Activated naive CD8-positive, alpha-beta T cell treated with anti-CD3 and anti-CD28 coated beads, Interleukin-2, amount 50 U/mL, for 24 hours (primary cell): ENCODE measurements around the gene DNM3.

ENCODE experiments used
- ATAC-seq: fragments of 150-1000 bp; cut with Tn5 transposase; one replicate; pipeline ENCODE4 v1.10.0; 2021
- DNase-seq: peaks from one replicate; pipeline ENCODE4 v3.0.0; 2021
- H3K27ac Mint-ChIP-seq: one replicate; pipeline ENCODE4 v1.8.0; 2021; ENCODE audit warnings: mild to moderate bottlenecking, mixed read lengths
- H3K27me3 Mint-ChIP-seq: one replicate; pipeline ENCODE4 v1.8.0; 2021; ENCODE audit warnings: mixed read lengths
- H3K36me3 Mint-ChIP-seq: one replicate; pipeline ENCODE4 v1.8.0; 2021; ENCODE audit warnings: low read depth, mixed read lengths
- H3K4me1 Mint-ChIP-seq: one replicate; pipeline ENCODE4 v1.8.0; 2021; ENCODE audit warnings: mixed read lengths
- H3K4me3 Mint-ChIP-seq: one replicate; pipeline ENCODE4 v1.8.0; 2021; ENCODE audit warnings: mild to moderate bottlenecking, moderate library complexity, mixed read lengths
- H3K9me3 Mint-ChIP-seq: one replicate; pipeline ENCODE4 v1.8.0; 2021; ENCODE audit warnings: mixed read lengths

Gene DNM3

DNA sequence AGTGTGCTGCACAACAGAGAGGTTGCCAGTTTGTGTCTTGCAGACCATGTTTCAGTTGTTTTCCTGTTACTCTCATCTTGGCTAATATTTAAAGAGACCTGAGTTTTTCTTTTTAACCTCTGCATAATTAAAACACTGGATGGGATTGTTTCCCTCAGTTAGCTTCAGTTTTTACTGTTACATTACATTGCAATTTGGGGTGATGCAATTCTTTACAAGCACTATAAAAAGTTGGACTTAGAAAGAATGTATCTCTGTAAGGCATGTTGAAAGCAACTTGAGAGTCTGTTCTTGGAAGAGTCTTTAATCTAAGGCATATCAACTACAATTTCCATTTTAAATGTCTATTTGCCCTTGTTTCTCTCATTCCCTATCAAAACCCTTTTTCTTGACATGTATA, 99.1 kb downstream of the DNM3 start:
- Mint-ChIP-seq H3K36me3 (no peaks in the 10 kb centered on the region), H3K27me3 (peaks cover 2% of the 10 kb centered on the region), H3K27ac (no peak overlapping the region), H3K4me1 (no peaks in the 10 kb centered on the region), H3K9me3 (no peaks in the 10 kb centered on the region), H3K4me3 (no peak overlapping the region)
- DNase-seq = no peak
- ATAC-seq = no peak

DNA sequence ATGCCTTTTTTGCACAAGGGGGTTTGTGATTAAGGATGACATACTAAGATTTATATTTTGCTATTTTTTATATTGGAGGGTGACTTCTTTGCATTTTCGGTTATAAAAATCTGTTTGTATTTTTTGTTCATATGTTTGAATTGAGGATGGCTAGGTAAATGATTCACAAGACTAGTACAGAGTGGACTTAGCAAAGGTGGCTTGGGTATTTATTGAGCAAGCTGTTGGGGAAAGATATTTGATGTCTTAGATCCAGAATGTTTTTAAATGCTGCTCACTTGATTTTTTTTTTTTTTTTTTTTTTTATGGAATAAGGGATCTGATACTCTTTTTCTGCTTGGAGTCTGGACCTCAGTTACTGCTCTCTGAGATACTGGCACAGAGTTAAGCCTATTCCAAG, 100.6 kb downstream of the DNM3 start:
- peaks cover 2% of the 10 kb centered on the region for H3K27me3 Mint-ChIP-seq
- ATAC-seq (no peak), DNase-seq (no peak)
- no peaks in the 10 kb centered on the region for H3K9me3 Mint-ChIP-seq
- no peak overlapping the region for H3K4me3 Mint-ChIP-seq
- no peaks in the 10 kb centered on the region for H3K4me1 Mint-ChIP-seq
- no peak overlapping the region for H3K27ac Mint-ChIP-seq
- H3K36me3 Mint-ChIP-seq = no peaks in the 10 kb centered on the region

DNA sequence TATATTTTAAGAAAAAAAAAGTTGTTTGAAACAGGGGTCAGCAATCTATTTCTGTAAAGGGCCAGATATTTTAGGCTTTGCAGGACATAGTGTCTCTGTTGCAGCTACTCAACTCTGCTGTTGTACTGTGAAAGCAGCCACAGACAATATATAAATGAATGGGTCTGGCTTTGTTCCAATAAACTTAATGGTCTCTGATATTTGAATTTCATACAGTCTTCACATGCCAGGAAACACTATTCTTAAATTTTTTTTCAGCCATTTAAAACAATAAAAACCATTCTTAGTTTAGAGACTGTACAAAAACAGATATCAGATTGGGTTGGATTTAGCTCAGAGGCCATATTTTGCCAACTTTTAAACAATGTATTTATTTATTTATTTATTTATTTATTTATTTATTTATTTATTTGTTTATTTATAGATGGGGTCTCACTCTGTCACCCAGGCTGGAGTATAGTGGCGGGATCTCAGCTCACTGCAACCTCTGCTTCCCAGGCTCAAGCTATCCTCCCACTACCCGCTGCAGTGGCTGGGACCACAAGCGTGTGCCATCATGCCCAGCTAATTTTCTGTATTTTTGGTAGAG, 102.8 kb downstream of the DNM3 start:
- no peak overlapping the region for H3K4me3 Mint-ChIP-seq
- no peaks in the 10 kb centered on the region for H3K4me1 Mint-ChIP-seq
- DNase-seq = no peak
- H3K36me3 Mint-ChIP-seq = no peaks in the 10 kb centered on the region
- no peaks in the 10 kb centered on the region for H3K9me3 Mint-ChIP-seq
- no peak for ATAC-seq
- H3K27ac Mint-ChIP-seq = no peak overlapping the region
- no peaks in the 10 kb centered on the region for H3K27me3 Mint-ChIP-seq

DNA sequence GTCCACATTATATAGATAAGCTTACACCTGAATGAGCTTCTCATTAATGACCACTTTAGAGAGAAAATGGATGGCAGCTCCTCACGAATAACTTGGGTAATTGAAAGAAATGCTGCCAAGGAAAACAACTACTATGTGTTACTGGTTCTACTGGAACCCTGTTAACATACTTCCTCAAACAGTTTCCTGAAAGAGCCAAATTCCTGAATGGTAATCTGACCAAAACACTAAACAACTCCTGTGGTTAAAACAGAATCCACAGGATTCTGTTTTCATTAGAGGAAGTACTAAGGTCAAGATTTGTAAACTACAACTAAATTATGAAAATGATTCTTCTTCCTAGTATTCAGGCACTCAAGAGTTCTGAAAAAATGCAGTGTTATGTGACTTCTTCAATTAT, 107.2 kb downstream of the DNM3 start:
- Mint-ChIP-seq H3K36me3 (no peaks in the 10 kb centered on the region), H3K4me3 (no peak overlapping the region), H3K27ac (no peak overlapping the region), H3K9me3 (no peaks in the 10 kb centered on the region), H3K27me3 (peaks cover 5% of the 10 kb centered on the region), H3K4me1 (no peaks in the 10 kb centered on the region)
- no peak for ATAC-seq
- no peak for DNase-seq

DNA sequence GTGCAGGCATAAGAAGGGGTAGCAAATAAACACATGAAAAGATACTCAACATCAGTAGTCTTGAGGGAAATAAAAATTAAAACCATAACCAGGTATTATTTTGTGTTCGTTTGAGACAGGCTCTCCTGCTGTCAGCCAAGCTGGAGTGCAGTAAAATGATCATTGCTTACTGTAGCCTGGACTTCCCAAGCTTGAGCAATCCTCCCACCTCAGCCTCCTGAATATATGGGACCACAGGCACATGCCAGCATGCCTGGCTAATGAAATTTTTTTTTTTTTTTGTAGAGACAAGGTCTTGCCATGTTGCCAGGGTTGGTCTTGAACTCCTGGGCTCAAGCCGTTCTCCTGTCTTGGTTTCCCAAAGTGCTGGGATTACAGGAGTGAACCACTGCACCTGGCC, 108.0 kb downstream of the DNM3 start:
- H3K4me1 Mint-ChIP-seq = no peaks in the 10 kb centered on the region
- H3K27me3 Mint-ChIP-seq = peaks cover 5% of the 10 kb centered on the region
- no peaks in the 10 kb centered on the region for H3K9me3 Mint-ChIP-seq
- ATAC-seq (no peak), DNase-seq (no peak)
- H3K27ac Mint-ChIP-seq = no peak overlapping the region
- no peaks in the 10 kb centered on the region for H3K36me3 Mint-ChIP-seq
- H3K4me3 Mint-ChIP-seq = no peak overlapping the region

DNA sequence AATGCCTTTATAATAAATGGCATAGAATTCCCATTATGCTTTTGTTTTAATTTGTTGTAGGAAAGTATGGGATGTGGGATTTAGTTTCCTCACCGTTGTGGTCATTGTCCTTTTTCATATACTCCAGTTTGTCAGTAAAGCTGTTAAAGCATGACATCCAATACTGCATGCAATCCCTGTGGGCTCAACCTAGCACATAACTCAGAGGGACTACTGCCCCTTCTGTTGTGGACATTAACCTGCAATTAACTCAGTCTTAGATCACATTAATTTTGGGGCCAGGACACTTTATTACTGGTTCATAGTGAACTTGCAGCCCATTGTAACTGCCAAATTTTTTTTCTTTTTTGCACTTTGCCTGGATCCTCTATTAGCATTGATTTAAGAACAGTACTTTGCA, 112.5 kb downstream of the DNM3 start:
- H3K27ac Mint-ChIP-seq = no peak overlapping the region
- H3K27me3 Mint-ChIP-seq = peaks cover 7% of the 10 kb centered on the region
- H3K4me3 Mint-ChIP-seq = no peak overlapping the region
- no peaks in the 10 kb centered on the region for H3K4me1 Mint-ChIP-seq
- ATAC-seq (no peak), DNase-seq (no peak)
- H3K36me3 Mint-ChIP-seq = no peaks in the 10 kb centered on the region
- no peaks in the 10 kb centered on the region for H3K9me3 Mint-ChIP-seq

DNA sequence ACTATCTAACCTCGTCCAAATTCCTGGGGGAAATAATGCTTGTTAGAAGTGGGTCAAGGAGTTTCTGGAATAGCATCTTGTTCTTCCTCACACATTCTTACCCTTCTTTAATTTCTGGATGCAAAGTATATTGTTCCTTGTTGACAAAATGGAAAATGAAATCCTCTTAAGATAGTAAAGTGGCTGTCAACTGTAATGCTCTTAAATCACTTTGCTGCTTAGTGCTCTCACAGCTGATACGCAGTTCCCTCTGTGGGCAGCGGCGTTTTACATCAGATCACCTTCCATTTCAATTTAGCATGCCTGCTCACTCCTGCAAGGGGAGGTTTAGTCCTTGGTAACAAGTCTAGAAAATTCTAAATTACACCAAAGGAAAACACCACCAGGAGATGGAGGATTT, 113.1 kb downstream of the DNM3 start:
- H3K27me3 Mint-ChIP-seq = peaks cover 7% of the 10 kb centered on the region
- ATAC-seq (no peak), DNase-seq (no peak)
- H3K36me3 Mint-ChIP-seq = no peaks in the 10 kb centered on the region
- H3K4me3 Mint-ChIP-seq = no peak overlapping the region
- no peaks in the 10 kb centered on the region for H3K4me1 Mint-ChIP-seq
- H3K9me3 Mint-ChIP-seq = no peaks in the 10 kb centered on the region
- H3K27ac Mint-ChIP-seq = no peak overlapping the region

DNA sequence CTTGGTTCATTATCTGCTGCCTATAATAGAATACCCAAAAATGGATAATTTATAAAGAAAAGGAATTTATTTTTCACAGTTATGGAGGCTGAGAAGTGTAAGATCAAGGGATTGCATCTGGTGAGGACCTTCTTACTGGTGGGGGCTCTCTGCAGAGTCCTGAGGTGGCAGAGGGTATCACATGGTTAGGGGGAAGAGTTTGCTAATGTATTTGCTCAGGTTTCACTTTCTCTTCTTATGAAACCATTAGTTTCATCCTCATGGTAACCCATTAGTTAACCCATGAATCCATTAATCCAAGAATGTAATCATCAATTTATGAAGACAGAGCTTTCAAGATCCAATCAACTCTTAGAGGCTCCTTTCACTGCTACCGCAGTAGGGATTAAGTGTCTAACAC, 120.6 kb downstream of the DNM3 start:
- Mint-ChIP-seq H3K27ac (no peak overlapping the region), H3K4me3 (no peak overlapping the region), H3K9me3 (no peaks in the 10 kb centered on the region), H3K4me1 (no peaks in the 10 kb centered on the region), H3K36me3 (no peaks in the 10 kb centered on the region), H3K27me3 (no peaks in the 10 kb centered on the region)
- DNase-seq (no peak), ATAC-seq (no peak)

DNA sequence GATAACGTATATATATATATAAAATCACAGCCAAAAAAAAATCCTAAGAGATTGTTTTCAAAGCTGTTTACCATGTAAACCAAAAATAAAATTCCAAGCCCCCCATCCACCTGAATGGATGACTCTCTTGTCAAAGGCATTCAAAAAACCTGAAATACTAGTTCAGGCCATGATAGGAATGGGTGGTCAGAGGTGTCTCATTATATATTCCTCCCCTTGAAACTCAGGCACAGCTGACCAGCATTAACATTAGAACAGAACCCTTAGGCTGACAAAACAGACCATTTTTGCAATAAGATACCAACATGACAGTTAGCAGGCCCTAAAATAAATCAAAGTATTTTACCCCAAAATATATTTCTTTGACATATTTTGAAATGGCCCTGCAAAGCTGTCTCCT, 122.5 kb downstream of the DNM3 start:
- no peaks in the 10 kb centered on the region for H3K27me3 Mint-ChIP-seq
- H3K9me3 Mint-ChIP-seq = no peaks in the 10 kb centered on the region
- DNase-seq = no peak
- H3K27ac Mint-ChIP-seq = no peak overlapping the region
- H3K36me3 Mint-ChIP-seq = no peaks in the 10 kb centered on the region
- no peaks in the 10 kb centered on the region for H3K4me1 Mint-ChIP-seq
- ATAC-seq = no peak
- H3K4me3 Mint-ChIP-seq = no peak overlapping the region

DNA sequence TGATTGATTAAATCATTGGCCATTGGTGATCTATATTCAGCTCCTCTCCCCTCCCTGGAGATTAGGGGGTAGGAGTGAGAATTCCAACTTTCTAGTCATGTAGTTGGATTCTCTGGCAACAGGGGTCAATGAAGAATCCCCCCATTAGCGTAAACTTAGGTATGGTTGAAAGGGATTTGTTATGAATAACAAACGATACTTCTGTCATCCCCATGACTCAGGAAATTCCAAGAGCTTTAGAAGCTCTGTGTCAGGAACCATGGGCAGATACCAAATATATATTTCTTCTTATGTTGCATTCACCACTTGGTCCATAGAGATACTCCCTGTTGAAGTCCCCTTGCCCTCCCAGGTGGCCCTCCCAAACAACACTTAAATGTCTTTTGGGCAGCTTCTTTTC, 124.5 kb downstream of the DNM3 start:
- no peak for DNase-seq
- no peaks in the 10 kb centered on the region for H3K4me1 Mint-ChIP-seq
- no peak overlapping the region for H3K27ac Mint-ChIP-seq
- no peaks in the 10 kb centered on the region for H3K9me3 Mint-ChIP-seq
- H3K4me3 Mint-ChIP-seq = no peak overlapping the region
- H3K27me3 Mint-ChIP-seq = no peaks in the 10 kb centered on the region
- ATAC-seq = no peak
- no peaks in the 10 kb centered on the region for H3K36me3 Mint-ChIP-seq

DNA sequence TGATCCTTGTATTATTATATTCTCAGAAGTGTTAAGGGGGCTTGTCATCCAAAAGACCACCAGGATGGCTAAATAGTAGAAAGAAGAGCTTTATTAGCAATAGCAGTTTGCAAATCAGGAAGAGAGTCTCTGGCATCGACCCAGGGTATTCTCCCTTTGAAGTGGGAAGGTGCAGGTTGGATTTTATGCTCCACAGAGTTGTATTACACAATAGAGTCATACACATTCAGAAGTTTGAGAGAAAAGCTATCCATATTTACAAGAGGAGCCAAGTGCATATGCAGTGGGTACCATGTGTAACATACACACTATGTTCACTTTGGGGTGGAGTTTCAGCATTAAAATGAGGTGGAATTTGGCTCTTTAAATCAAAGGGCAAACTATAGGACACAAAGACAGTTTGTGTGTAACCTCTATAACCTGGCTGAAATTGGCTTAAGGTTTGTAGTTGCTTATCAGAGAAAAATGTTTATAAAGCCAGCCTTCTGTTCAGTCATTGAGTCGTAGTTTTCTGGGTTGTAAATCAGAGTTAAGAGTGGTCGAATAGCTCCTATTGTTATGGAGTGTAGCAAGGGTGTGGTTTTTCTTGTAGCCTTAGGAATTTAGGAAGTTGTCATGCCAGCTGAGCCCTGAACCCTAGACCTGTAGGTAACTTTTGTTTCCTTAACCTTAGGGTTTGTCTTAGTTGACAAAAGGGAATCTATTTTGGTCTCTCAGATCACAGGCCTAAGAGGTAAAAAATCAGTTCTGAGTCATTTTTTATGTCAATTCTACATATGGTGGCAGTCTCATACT, 125.3 kb downstream of the DNM3 start:
- H3K36me3 Mint-ChIP-seq = no peaks in the 10 kb centered on the region
- H3K9me3 Mint-ChIP-seq = no peaks in the 10 kb centered on the region
- H3K27me3 Mint-ChIP-seq = no peaks in the 10 kb centered on the region
- no peak for ATAC-seq
- no peak overlapping the region for H3K4me3 Mint-ChIP-seq
- H3K4me1 Mint-ChIP-seq = no peaks in the 10 kb centered on the region
- no peak overlapping the region for H3K27ac Mint-ChIP-seq
- DNase-seq = no peak

DNA sequence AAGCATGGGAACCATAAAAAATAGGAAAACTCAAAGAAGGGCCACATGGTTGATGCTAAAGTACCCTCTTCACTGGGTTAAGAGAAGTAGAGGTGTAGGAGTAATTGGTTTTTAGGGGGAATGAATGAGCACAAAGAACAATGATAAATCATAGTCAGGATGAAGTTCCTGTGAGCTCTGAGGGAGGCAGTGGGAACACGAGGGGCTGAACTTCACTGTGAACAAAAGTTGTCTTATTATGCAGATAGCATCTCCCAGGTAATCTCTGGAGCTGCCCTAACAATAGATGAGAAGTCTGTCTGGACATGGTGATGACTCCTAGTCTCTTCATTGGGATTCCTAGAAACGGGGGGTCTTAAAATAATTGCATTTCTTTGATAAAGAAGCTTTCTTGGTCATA, 127.9 kb downstream of the DNM3 start:
- DNase-seq (no peak), ATAC-seq (no peak)
- Mint-ChIP-seq H3K27ac (no peak overlapping the region), H3K9me3 (no peaks in the 10 kb centered on the region), H3K36me3 (no peaks in the 10 kb centered on the region), H3K4me3 (no peak overlapping the region), H3K27me3 (no peaks in the 10 kb centered on the region), H3K4me1 (no peaks in the 10 kb centered on the region)

DNA sequence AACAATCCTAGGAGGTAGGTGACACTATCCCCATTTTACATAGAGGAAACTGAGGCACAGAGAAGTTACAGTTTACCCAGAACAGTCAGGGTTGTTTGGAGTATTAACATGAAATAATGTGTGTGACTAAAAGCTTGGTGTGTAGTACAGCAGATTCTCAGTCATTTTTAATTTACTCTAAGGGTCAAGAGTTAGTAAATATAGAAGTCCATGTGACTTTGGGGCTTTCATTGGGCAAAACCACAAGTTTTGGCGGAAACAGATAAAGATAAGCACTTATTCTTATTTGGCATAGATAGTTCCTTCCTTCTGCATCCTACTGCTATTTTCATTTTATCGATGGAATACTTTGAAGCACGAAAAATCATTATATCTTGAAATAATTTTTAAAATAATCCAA, 128.5 kb downstream of the DNM3 start:
- H3K4me1 Mint-ChIP-seq = no peaks in the 10 kb centered on the region
- peaks cover 2% of the 10 kb centered on the region for H3K27me3 Mint-ChIP-seq
- H3K27ac Mint-ChIP-seq = no peak overlapping the region

DNA sequence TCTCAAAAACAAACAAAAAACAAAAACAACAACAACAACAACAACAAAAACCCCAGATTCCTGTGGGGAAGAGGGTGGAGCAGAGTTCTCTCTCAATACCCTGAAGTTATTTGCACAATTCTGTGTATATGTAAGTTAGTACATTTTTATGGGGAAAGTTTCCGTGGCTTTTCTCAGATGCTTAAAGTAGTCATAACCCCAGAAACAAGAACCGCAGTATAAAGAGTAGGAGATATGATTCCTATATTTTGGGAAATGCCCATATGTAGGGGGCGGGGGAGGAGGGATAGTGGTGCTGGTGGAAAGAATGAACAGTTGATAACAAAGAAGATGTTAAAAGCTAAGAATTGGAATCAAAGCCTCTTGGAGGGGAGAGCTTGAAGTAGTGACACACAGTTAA, 131.5 kb downstream of the DNM3 start:
- DNase-seq (no peak), ATAC-seq (no peak)
- Mint-ChIP-seq H3K27ac (no peak overlapping the region), H3K4me3 (no peak overlapping the region), H3K4me1 (no peaks in the 10 kb centered on the region), H3K36me3 (no peaks in the 10 kb centered on the region), H3K9me3 (peaks cover 9% of the 10 kb centered on the region), H3K27me3 (peaks cover 5% of the 10 kb centered on the region)

More for the DNA sequence above, 128.5 kb downstream of the DNM3 start:
- ATAC-seq = no peak
- DNase-seq = no peak
- Mint-ChIP-seq H3K9me3 (no peaks in the 10 kb centered on the region), H3K4me3 (no peak overlapping the region), H3K36me3 (no peaks in the 10 kb centered on the region)

DNA sequence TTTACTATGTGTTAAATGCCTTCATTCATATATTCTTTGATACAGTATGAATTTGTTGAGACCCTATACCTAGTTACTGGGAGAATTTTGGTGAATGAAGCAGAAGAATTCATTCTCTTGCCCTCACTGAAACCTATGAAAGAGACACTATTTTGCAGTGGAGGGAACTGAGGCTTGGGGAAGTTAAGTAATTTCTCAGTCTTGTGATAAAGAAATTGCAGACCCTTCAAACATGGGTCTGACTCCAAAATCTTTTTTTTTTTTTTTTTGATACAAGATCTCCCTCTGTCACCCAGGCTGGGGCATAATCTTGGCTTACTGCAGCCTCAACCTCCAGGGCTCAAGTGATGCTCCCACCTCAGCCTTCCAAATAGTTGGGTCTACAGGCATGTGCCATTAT, 132.1 kb downstream of the DNM3 start:
- no peak for ATAC-seq
- Mint-ChIP-seq H3K27ac (no peak overlapping the region), H3K4me3 (no peak overlapping the region), H3K9me3 (peaks cover 9% of the 10 kb centered on the region), H3K4me1 (no peaks in the 10 kb centered on the region), H3K36me3 (no peaks in the 10 kb centered on the region), H3K27me3 (peaks cover 5% of the 10 kb centered on the region)
- no peak for DNase-seq

DNA sequence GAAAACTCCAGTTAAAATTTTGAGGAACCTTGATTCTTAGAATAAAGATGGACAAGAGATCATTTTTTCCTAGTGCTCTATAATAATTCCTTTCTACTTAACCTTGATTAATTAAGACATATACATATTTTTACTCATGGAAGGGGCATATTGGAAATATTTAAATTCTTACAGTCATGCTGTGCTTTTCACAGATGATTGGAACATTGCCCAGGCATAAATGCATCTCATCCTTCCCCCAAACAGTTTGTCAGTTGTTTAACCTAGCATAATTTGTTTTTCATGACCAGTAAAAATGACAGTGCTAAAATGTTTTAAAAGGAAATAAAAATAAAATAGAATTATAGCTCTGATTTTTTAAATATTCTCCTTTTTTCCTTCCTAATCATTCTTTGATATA, 140.0 kb downstream of the DNM3 start:
- ATAC-seq (no peak), DNase-seq (no peak)
- H3K36me3 Mint-ChIP-seq = no peaks in the 10 kb centered on the region
- peaks cover 2% of the 10 kb centered on the region for H3K27me3 Mint-ChIP-seq
- H3K27ac Mint-ChIP-seq = no peak overlapping the region
- H3K4me1 Mint-ChIP-seq = no peaks in the 10 kb centered on the region
- H3K9me3 Mint-ChIP-seq = peaks cover 2% of the 10 kb centered on the region
- H3K4me3 Mint-ChIP-seq = no peak overlapping the region
